HG03575 (cell line): ENCODE measurements around the gene TP53INP2.
"Not testable (repeated sequence)": the region's sequence is repeated elsewhere in the genome, so short reads cannot be mapped to it uniquely, and the experiment has no call there.

Experiments used
- ATAC-seq: cut with Tn5 transposase; IDR thresholded peaks from one replicate; pipeline ENCODE4 v1.9.1; 2021; ENCODE audit not compliant: unreplicated experiment, insufficient number of reproducible peaks, low FRiP score; ENCODE audit errors: extremely low read depth

The TP53INP2 gene

GRCh38 chr20:34703424-34704176 lies 544 bp upstream of the TP53INP2 start:
- ATAC-seq = no peak

GRCh38 chr20:34705008-34705396 lies 858 bp downstream of the TP53INP2 start:
- ATAC-seq = no peak

- ATAC-seq = no peak
Observed at GRCh38 chr20:34705397-34706301, 1.5 kb downstream of the TP53INP2 start.

GRCh38 chr20:34706302-34706875 lies 2.2 kb downstream of the TP53INP2 start:
- ATAC-seq = no peak

- ATAC-seq = no peak
Observed at GRCh38 chr20:34706912-34707784, 3.0 kb downstream of the TP53INP2 start.

GRCh38 chr20:34708621-34709043 lies 4.5 kb downstream of the TP53INP2 start:
- no peak for ATAC-seq

GRCh38 chr20:34709044-34709830 lies 5.1 kb downstream of the TP53INP2 start:
- ATAC-seq = no peak

- no peak for ATAC-seq
Observed at GRCh38 chr20:34709831-34710567, 5.9 kb downstream of the TP53INP2 start.

GRCh38 chr20:34710568-34710839 lies 6.4 kb downstream of the TP53INP2 start:
- ATAC-seq = no peak

- ATAC-seq = no peak
Observed at GRCh38 chr20:34710861-34711574, 6.9 kb downstream of the TP53INP2 start.

GRCh38 chr20:34711813-34712430 lies 7.8 kb downstream of the TP53INP2 start:
- ATAC-seq = no peak

- ATAC-seq = no peak
Observed at GRCh38 chr20:34712525-34713192, 8.5 kb downstream of the TP53INP2 start.

- no peak for ATAC-seq
Observed at GRCh38 chr20:34713194-34713943, 9.2 kb downstream of the TP53INP2 start.

- ATAC-seq = not testable (repeated sequence)
Observed at GRCh38 chr20:34713944-34714515, 9.9 kb downstream of the TP53INP2 start.

- no peak for ATAC-seq
Observed at GRCh38 chr20:34715384-34715783, 11.2 kb downstream of the TP53INP2 start.
